Breast epithelium (tissue), 4 donors: ENCODE data around the gene FADS6. TPM values are rescaled to one million over a fixed set of nuclear protein-coding genes. Genes with fewer than 3 reads are reported as not detected.

Experiments used
- DNase-seq, 2 donors: peaks; one replicate each; pipeline ENCODE4 v3.0.0-alpha.2; 2019; ENCODE audit warnings: low spot score in 2 of 2
- H3K27ac ChIP-seq, 2 donors: fragments of 200-600 bp; sonication (generic) in 1 of 2; one replicate each; pipeline ENCODE4 v1.5.1; 2016 to 2019; ENCODE audit warnings: mild to moderate bottlenecking in 1 of 2
- H3K27me3 ChIP-seq, 2 donors: fragments of 200-600 bp; sonication (generic) in 1 of 2; one replicate each; pipeline versions ENCODE4 v1.5.1 to v1.6.0; 2017 to 2019; ENCODE audit warnings: control low read depth in 1 of 2, mild to moderate bottlenecking in 1 of 2
- H3K36me3 ChIP-seq: fragments of 200-600 bp; one replicate; pipeline ENCODE4 v1.5.1; 2019
- H3K4me1 ChIP-seq, 2 donors: fragments of 200-600 bp; sonication (generic); one replicate each; pipeline ENCODE4 v1.5.1; 2016 to 2019; ENCODE audit warnings: control low read depth in 1 of 2
- H3K4me3 ChIP-seq, 3 donors: fragments of 200-600 bp; sonication (generic); 1 replicate in 2 of 3; 2 replicates in 1 of 3; pipeline ENCODE4 v1.5.1; 2016 to 2019; ENCODE audit warnings: mild to moderate bottlenecking in 3 of 3, moderate library complexity in 2 of 3
- H3K9me3 ChIP-seq, 2 donors: fragments of 200-600 bp; sonication (generic) in 1 of 2; one replicate each; pipeline ENCODE4 v1.5.1; 2016 to 2019; ENCODE audit warnings: control low read depth in 1 of 2
- POLR2A ChIP-seq: fragments of 450-650 bp; IDR thresholded peaks from one replicate; pipeline ENCODE4 v1.6.1; 2016; ENCODE audit warnings: antibody characterized with exemption, mild to moderate bottlenecking, moderate library complexity
- POLR2AphosphoS5 ChIP-seq, 3 donors: sonication (generic); formaldehyde crosslinking; IDR thresholded peaks; one replicate each; pipeline ENCODE4 v1.6.1; 2017; ENCODE audit warnings: antibody characterized with exemption in 3 of 3
- intact Hi-C: fragments of 100-400 bp; cut with DNase I; formaldehyde crosslinking; loops from one replicate; pipeline ENCODE4 v1.15.1; 2023; ENCODE audit warnings: low total_unique reads
- total RNA-seq, 3 donors: library from RNA; depleted of rRNA; stranded (reverse); fragments of >200 nt; gene quantifications; one replicate each; pipeline ENCODE4 v1.1.0, GENCODE V29; 2016
- TF ChIP-seq, protein P1 (sequence below), 3 donors: fragments of 450-650 bp; IDR thresholded peaks; one replicate each; pipeline ENCODE4 v1.5.1; 2016 to 2017; ENCODE audit warnings: antibody characterized with exemption in 3 of 3, mild to moderate bottlenecking in 3 of 3, moderate library complexity in 3 of 3

Gene FADS6
- total RNA-seq, 3 donors from 2014 or later: 0.33 to 0.80 TPM; not detected in 1

DNA sequence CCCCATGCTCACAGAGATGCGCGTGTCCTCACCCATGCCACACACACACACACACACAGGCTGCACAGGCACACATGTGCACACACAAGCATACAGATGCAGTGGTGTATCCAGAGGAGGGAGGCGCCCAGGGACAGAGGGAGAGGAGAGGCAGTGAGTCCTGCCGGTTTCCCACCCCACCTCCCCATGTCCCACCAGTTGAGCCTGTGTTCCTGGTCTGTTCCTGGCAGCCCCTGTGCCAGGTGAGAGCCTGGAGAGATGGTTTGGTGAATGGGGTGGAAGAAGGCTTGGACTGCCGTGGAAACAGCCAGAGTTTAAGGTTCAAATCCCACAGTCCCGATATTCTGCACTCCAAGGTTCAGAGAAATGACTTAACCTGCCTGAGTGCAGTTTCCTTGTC, 10.2 kb upstream of the FADS6 start:
- no peak for TF ChIP-seq POLR2A
- no peak for TF ChIP-seq POLR2AphosphoS5 (IDR thresholded peaks at IDR 0.05)
- TF ChIP-seq, protein P1, sequence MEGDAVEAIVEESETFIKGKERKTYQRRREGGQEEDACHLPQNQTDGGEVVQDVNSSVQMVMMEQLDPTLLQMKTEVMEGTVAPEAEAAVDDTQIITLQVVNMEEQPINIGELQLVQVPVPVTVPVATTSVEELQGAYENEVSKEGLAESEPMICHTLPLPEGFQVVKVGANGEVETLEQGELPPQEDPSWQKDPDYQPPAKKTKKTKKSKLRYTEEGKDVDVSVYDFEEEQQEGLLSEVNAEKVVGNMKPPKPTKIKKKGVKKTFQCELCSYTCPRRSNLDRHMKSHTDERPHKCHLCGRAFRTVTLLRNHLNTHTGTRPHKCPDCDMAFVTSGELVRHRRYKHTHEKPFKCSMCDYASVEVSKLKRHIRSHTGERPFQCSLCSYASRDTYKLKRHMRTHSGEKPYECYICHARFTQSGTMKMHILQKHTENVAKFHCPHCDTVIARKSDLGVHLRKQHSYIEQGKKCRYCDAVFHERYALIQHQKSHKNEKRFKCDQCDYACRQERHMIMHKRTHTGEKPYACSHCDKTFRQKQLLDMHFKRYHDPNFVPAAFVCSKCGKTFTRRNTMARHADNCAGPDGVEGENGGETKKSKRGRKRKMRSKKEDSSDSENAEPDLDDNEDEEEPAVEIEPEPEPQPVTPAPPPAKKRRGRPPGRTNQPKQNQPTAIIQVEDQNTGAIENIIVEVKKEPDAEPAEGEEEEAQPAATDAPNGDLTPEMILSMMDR (IDR thresholded peaks at IDR 0.05): no peak
- H3K4me3 ChIP-seq: no peak overlapping the region
- H3K36me3 ChIP-seq: no peaks in the 10 kb centered on the region
- no peaks in the 10 kb centered on the region for H3K9me3 ChIP-seq
- peaks cover 0 to 13% of the 10 kb centered on the region in 2 donors for H3K27me3 ChIP-seq
- no peaks in the 10 kb centered on the region for H3K4me1 ChIP-seq
- DNase-seq: no peak
- intact Hi-C loops: loop anchor here (5.0 kb wide), 1 partner anchor 1221 kb away; no protein-coding TSS in a partner anchor
- H3K27ac ChIP-seq: no peak overlapping the region

DNA sequence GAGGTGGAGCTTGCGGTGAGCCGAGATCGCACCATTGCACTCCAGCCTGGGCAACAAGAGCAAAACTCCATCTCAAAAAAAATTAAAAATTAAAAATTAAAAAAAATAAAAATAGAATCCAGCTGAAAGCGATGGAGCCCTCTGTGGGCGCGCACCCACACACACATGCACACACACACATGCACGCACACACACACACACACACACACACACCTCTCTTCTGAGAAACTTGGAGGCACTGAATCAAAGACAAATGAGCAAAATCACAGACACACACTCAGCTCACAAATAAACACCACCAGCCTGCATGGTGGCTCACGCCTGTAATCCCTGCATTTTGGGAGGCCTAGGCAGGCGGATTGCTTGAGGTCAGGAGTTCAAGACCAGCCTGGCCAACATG, 9.6 kb upstream of the FADS6 start:
- no peak for TF ChIP-seq POLR2AphosphoS5 (IDR thresholded peaks at IDR 0.05)
- TF ChIP-seq, protein P1 (IDR thresholded peaks at IDR 0.05): no peak
- no peak for TF ChIP-seq POLR2A
- H3K4me3 ChIP-seq: no peak overlapping the region
- H3K27me3 ChIP-seq: peaks cover 0 to 13% of the 10 kb centered on the region in 2 donors
- intact Hi-C loops: loop anchor here (5.0 kb wide), 1 partner anchor 1221 kb away; no protein-coding TSS in a partner anchor
- H3K27ac ChIP-seq: no peak overlapping the region
- no peak for DNase-seq
- H3K9me3 ChIP-seq: no peaks in the 10 kb centered on the region
- H3K4me1 ChIP-seq: no peaks in the 10 kb centered on the region
- H3K36me3 ChIP-seq: no peaks in the 10 kb centered on the region

DNA sequence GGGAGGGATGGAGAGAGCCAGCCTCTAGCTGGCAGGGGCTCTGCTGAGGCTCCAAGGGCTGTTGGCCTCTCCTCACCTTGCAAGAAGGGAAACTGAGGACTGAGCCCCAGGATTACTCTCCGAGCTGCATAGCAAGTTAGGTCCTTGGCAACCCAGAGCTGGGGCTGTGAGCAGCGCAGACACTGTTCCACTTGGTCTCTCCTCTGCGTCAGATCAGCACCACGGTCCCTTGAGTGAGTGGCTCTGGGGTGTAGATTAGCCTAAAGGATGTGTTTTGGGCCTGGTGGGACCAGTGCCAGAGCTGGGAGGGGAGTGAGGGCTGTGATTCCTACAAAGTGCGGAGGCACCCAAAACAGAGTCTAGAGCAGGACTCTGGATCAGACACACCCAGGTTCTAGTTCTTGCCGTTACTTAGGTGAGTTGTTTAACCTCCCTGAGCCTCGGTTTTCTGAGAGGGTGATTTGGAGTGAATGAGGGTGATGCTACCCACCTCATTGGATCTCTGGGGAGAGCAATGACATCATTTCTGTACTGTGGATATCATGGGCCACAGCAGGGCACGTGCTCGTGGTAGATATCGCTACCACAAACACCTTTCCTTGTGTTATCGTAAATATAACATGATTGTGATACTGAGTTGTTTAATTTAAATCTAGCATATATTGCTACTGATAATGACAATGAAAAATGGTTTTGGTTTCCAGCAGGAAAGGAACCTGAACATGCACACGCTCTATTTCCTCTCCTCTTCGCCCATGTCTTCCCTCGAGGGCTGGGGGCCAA, 8.1 kb upstream of the FADS6 start:
- intact Hi-C loops: loop anchor here (5.0 kb wide), 1 partner anchor 1219 kb away; no protein-coding TSS in a partner anchor
- TF ChIP-seq POLR2AphosphoS5 (IDR thresholded peaks at IDR 0.05): no peak
- no peaks in the 10 kb centered on the region for H3K36me3 ChIP-seq
- H3K4me1 ChIP-seq: no peaks in the 10 kb centered on the region
- peaks cover 0 to 17% of the 10 kb centered on the region in 2 donors for H3K27me3 ChIP-seq
- H3K4me3 ChIP-seq: no peak overlapping the region
- H3K27ac ChIP-seq: no peak overlapping the region
- no peak for DNase-seq
- H3K9me3 ChIP-seq: no peaks in the 10 kb centered on the region

DNA sequence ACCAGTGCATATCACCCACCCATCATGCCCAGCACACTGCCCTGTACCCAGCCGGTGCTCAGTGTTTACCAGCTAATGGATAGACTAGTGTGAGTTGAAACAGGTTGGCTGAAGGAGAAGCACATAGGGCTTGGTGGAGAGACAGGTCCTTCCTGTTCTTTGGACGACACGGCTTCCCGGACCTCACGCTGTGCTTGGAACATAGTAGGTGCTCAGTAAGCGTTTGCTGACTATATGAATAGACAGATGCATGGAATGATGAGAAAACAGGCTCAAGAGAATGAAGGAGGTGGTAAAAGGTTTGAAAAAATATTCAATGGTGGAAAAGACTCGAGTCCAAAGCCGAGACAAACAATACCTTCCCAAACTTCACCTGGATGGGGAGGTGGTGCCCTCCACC, 6.8 kb upstream of the FADS6 start:
- H3K27me3 ChIP-seq: peaks cover 0 to 29% of the 10 kb centered on the region in 2 donors
- TF ChIP-seq, protein P1 (IDR thresholded peaks at IDR 0.05): no peak
- no peak for TF ChIP-seq POLR2AphosphoS5 (IDR thresholded peaks at IDR 0.05)
- no peak for TF ChIP-seq POLR2A
- intact Hi-C loops: loop anchor here (5.0 kb wide), 1 partner anchor 1218 kb away; no protein-coding TSS in a partner anchor

DNA sequence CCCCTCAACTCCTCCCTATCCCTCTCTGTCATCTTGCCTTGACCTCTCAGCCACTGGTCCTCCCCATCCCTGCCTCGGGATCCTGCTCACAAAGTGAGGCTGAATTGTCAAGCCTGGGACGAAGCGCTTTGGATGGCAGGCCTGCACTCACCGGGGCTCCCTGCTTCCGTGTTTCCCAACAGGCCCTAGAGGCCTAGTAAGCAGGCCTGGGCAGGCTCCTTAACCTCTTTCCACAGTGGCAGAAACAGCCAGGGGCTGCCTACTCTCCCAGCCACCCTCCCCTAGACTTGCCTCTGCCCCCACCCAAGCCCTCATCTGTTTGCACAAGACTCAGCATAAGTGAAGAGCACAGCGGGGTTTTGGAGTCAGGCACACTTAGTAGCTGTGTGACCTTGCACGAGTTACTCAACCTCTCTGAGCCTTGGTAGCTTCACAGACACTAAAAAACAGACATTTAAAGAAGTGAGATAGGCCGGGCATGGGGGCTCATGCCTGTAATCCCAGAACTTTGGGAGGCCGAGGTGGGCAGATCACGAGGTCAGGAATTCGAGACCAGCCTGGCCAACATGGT, 5.0 kb upstream of the FADS6 start:
- intact Hi-C loops: no loop called here
- TF ChIP-seq POLR2AphosphoS5 (IDR thresholded peaks at IDR 0.05) (no peak), POLR2A (no peak)
- TF ChIP-seq, protein P1 (IDR thresholded peaks at IDR 0.05): no peak
- DNase-seq: no peak
- Histone ChIP-seq H3K4me3 (no peak overlapping the region), H3K4me1 (no peaks in the 10 kb centered on the region), H3K9me3 (no peaks in the 10 kb centered on the region), H3K36me3 (no peaks in the 10 kb centered on the region), H3K27me3 (peaks cover 0 to 47% of the 10 kb centered on the region in 2 donors), H3K27ac (no peak overlapping the region)

More for the DNA sequence above, 6.8 kb upstream of the FADS6 start:
- Histone ChIP-seq H3K4me3 (no peak overlapping the region), H3K36me3 (no peaks in the 10 kb centered on the region), H3K9me3 (no peaks in the 10 kb centered on the region), H3K27ac (no peak overlapping the region), H3K4me1 (no peaks in the 10 kb centered on the region)
- no peak for DNase-seq
